MCF 10A (cell line): ENCODE measurements around the gene TPST1. TPM values are rescaled to one million over a fixed set of nuclear protein-coding genes. Genes with fewer than 3 reads are reported as not detected.
"Not testable (repeated sequence)": the region's sequence is repeated elsewhere in the genome, so short reads cannot be mapped to it uniquely, and the experiment has no call there.

ENCODE experiments used
- BruUV-seq: library from RNA; stranded (reverse); fragments of 400-500 nt; replicated peaks from 2 replicates; lab custom pipeline; 2021; lab: Mats Ljungman, UMichigan
- CTCF ChIA-PET: fragments of 300-600 bp; sonication (Branson Sonifier 250); formaldehyde crosslinking; extraction: SDS; loops from one replicate; lab custom pipeline; 2021; ENCODE audit warnings: antibody characterized with exemption, inconsistent platforms; lab: Yijun Ruan, JAX
- POLR2A ChIA-PET: fragments of 300-600, 350-650 bp; sonication (Branson Sonifier 250); formaldehyde crosslinking; extraction: SDS; loops from one replicate; lab custom pipeline; 2020; ENCODE audit warnings: antibody characterized with exemption, inconsistent platforms; lab: Yijun Ruan, JAX
- DNase-seq: peaks from one replicate; pipeline ENCODE4 v3.0.0-alpha.2; 2018; ENCODE audit not compliant: unreplicated experiment
- H3K27ac Mint-ChIP-seq: one replicate; pipeline ENCODE4 v1.8.0; 2022; ENCODE audit warnings: mild to moderate bottlenecking, low read depth, mixed read lengths; ENCODE audit not compliant: unreplicated experiment
- H3K27me3 Mint-ChIP-seq: one replicate; pipeline ENCODE4 v1.8.0; 2022; ENCODE audit warnings: mixed read lengths; ENCODE audit not compliant: insufficient read depth, unreplicated experiment
- H3K36me3 Mint-ChIP-seq: one replicate; pipeline ENCODE4 v1.8.0; 2022; ENCODE audit warnings: mild to moderate bottlenecking, moderate library complexity, mixed read lengths; ENCODE audit not compliant: insufficient read depth, unreplicated experiment
- H3K4me1 Mint-ChIP-seq: one replicate; pipeline ENCODE4 v1.8.0; 2022; ENCODE audit warnings: mixed read lengths; ENCODE audit not compliant: insufficient read depth, unreplicated experiment
- H3K4me3 Mint-ChIP-seq: one replicate; pipeline ENCODE4 v1.8.0; 2022; ENCODE audit warnings: mild to moderate bottlenecking, moderate library complexity, mixed read lengths; ENCODE audit not compliant: unreplicated experiment
- H3K9me3 Mint-ChIP-seq: one replicate; pipeline ENCODE4 v1.8.0; 2022; ENCODE audit warnings: mixed read lengths; ENCODE audit not compliant: unreplicated experiment
- intact Hi-C: fragments of 100-400 bp; cut with micrococcal nuclease; formaldehyde crosslinking; loops from 2 replicates; pipeline ENCODE4 v1.14.1; 2022
- total RNA-seq: library from RNA; stranded (reverse); gene quantifications from 2 replicates; pipeline ENCODE4 v1.2.3, GENCODE V29; 2022
- TF ChIP-seq, protein P1 (sequence below): fragments of 200-600 bp; IDR thresholded peaks from one replicate; pipeline ENCODE4 v1.8.0; 2022; ENCODE audit warnings: antibody characterized with exemption, mild to moderate bottlenecking; ENCODE audit not compliant: unreplicated experiment

TPST1 gene
- total RNA-seq, 1 experiment from 2014 or later: 3.2 TPM

DNA sequence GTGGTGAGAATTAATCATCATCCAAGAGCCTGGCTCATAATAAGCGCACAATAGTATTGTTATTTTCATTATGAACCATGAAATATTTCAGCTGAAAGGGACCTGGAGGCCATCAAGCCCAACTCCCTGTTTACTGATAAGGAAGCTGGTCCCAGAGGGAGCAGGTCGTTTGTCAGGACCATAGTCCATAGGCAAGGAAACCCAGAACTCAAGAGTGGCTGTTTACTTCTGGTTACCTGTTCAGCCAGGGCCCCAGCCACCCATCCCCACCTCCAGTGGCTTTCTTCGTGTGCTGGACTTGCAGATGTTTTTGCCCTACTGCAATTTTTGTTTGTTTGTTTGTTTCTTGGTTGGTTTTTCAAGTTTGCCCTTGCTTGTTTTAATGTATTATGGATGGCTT is 152.0 kb downstream of the TPST1 start:
- no TSS peak for BruUV-seq
- no peaks in the 10 kb centered on the region for H3K9me3 Mint-ChIP-seq
- no peak overlapping the region for H3K4me3 Mint-ChIP-seq
- H3K4me1 Mint-ChIP-seq: peaks cover 37% of the 10 kb centered on the region
- peaks cover 11% of the 10 kb centered on the region for H3K36me3 Mint-ChIP-seq
- intact Hi-C loops: no loop called here
- ChIA-PET POLR2A (no interaction called here), CTCF (no interaction called here)
- no peak for DNase-seq
- TF ChIP-seq, protein P1, sequence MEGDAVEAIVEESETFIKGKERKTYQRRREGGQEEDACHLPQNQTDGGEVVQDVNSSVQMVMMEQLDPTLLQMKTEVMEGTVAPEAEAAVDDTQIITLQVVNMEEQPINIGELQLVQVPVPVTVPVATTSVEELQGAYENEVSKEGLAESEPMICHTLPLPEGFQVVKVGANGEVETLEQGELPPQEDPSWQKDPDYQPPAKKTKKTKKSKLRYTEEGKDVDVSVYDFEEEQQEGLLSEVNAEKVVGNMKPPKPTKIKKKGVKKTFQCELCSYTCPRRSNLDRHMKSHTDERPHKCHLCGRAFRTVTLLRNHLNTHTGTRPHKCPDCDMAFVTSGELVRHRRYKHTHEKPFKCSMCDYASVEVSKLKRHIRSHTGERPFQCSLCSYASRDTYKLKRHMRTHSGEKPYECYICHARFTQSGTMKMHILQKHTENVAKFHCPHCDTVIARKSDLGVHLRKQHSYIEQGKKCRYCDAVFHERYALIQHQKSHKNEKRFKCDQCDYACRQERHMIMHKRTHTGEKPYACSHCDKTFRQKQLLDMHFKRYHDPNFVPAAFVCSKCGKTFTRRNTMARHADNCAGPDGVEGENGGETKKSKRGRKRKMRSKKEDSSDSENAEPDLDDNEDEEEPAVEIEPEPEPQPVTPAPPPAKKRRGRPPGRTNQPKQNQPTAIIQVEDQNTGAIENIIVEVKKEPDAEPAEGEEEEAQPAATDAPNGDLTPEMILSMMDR: no peak
- no peaks in the 10 kb centered on the region for H3K27me3 Mint-ChIP-seq
- peak overlapping the region; percentile 69 for H3K27ac Mint-ChIP-seq

DNA sequence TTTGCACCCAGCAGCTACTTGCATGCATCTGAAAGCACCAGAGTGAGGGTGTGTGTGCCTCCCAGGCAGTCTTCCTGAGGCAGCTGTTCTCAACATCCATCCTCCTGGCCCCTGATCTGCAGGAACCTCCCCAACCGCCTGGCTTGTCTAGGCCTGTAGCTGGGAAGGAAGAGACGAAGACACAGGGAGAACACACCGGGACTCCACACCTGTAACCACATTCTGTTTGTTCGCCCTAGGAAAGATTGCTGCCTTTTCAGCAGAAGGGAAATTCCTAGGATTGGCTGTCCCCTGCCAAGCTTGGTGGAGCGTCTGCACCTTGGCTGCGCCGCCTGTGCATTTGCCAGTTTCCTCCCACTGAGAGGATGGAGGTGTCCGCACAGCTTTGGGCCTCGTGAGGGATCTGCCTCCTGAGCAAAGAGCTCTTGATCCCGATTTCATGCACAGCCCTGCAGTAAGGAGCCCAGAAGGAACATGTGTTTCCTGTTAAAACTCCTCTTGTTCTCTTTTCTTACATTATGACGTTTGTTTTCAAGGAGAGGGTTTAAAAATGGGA is 154.6 kb downstream of the TPST1 start:
- peak overlapping the region; percentile 4 for H3K4me3 Mint-ChIP-seq
- BruUV-seq: no TSS peak
- CTCF ChIA-PET: interaction anchor here (0.6 kb wide), 1 partner anchor 24 kb away, joined by 3 read pairs; no protein-coding TSS in a partner anchor
- no peaks in the 10 kb centered on the region for H3K9me3 Mint-ChIP-seq
- H3K4me1 Mint-ChIP-seq: peaks cover 21% of the 10 kb centered on the region
- TF ChIP-seq, protein P1: no peak
- H3K36me3 Mint-ChIP-seq: peaks cover 11% of the 10 kb centered on the region
- H3K27me3 Mint-ChIP-seq: no peaks in the 10 kb centered on the region
- intact Hi-C loops: no loop called here
- H3K27ac Mint-ChIP-seq: peak overlapping the region; percentile 73
- POLR2A ChIA-PET: interaction anchor here (0.6 to 1.4 kb wide), 4 partner anchors 9 to 298 kb away, joined by 3 to 5 read pairs (median 4); no protein-coding TSS in a partner anchor
- DNase-seq: peak; percentile 44

DNA sequence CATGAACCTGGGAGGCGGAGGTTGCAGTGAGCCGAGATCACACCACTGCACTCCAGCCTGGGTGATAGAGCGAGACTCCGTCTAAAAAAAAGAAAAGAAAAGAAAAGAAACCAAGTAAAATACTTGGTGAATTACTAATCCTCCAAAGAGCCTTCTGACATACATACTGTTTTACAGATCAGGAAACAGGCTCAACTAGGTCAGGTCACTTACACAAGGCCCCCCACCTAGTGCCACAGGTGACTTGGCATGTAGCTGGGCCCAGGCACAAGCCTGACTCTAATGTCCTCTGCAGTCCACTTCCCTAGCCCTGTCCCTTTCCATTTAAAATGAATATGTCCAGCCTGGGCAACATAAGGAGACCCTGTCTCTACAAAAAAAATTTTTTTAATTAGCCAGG is 157.0 kb downstream of the TPST1 start:
- H3K36me3 Mint-ChIP-seq: no peaks in the 10 kb centered on the region
- no peaks in the 10 kb centered on the region for H3K9me3 Mint-ChIP-seq
- peaks cover 9% of the 10 kb centered on the region for H3K4me1 Mint-ChIP-seq
- ChIA-PET CTCF (no interaction called here), POLR2A (interaction anchor here (0.6 kb wide), 1 partner anchor 283 kb away, joined by 3 read pairs; no protein-coding TSS in a partner anchor)
- peak overlapping the region; percentile 73 for H3K27ac Mint-ChIP-seq
- BruUV-seq: no TSS peak
- H3K4me3 Mint-ChIP-seq: no peak overlapping the region
- no peaks in the 10 kb centered on the region for H3K27me3 Mint-ChIP-seq
- intact Hi-C loops: no loop called here
- TF ChIP-seq, protein P1: no peak
- DNase-seq: no peak

DNA sequence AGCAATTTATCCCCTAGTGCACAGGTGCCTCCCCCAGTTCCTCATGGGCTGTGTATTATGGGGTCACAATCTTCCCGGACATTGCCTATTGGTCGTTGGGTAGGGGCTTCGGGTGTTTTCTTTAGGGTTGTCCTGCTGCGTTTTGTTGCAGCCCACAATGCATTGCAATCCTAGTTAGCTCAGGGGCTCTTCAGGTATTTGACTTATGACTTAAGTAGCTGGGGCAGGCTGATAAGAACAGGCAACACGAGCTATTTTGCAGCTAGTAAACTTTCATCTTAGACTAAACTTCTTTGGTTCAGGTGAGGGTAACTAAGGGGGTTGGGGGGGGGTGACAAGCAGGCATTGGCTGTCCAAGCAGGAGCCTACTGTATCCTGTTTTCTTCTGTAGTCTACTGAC is 158.5 kb downstream of the TPST1 start:
- TF ChIP-seq, protein P1: no peak
- Mint-ChIP-seq H3K27ac (no peak overlapping the region), H3K4me3 (no peak overlapping the region), H3K36me3 (no peaks in the 10 kb centered on the region), H3K27me3 (no peaks in the 10 kb centered on the region), H3K4me1 (peaks cover 9% of the 10 kb centered on the region), H3K9me3 (no peaks in the 10 kb centered on the region)
- POLR2A ChIA-PET: interaction anchor here (0.6 kb wide), 1 partner anchor 283 kb away, joined by 3 read pairs; no protein-coding TSS in a partner anchor
- CTCF ChIA-PET: interaction anchor here (1.0 kb wide), 1 partner anchor 8 kb away, joined by 3 read pairs; no protein-coding TSS in a partner anchor
- no peak for DNase-seq
- BruUV-seq: no TSS peak
- intact Hi-C loops: no loop called here

DNA sequence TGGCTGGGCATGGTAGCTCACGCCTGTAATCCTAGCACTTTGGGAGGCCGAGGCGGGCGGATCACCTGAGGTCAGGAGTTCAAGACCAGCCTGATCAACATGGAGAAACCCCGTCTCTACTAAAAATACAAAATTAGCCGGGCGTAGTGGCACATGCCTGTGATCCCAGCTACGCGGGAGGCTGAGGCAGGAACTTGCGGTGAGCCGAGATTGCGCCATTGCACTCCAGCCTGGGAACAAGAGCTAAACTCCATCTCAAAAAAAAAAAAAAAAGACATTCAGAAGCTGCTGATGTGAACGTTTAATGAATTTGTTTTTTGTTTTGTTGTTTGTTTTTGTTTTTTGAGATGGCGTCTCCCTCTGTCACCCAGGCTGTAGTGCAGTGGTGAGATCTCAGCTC is 159.9 kb downstream of the TPST1 start:
- H3K4me3 Mint-ChIP-seq, H3K27ac Mint-ChIP-seq, intact Hi-C loops, H3K36me3 Mint-ChIP-seq, BruUV-seq, DNase-seq, H3K4me1 Mint-ChIP-seq, H3K9me3 Mint-ChIP-seq, H3K27me3 Mint-ChIP-seq: not testable (repeated sequence)
- POLR2A ChIA-PET: interaction anchor here (0.6 to 1.1 kb wide), 3 partner anchors 13 to 225 kb away, joined by 3 read pairs; no protein-coding TSS in a partner anchor
- CTCF ChIA-PET: interaction anchor here (0.6 to 1.0 kb wide), 2 partner anchors 10 to 63 kb away, joined by 3 read pairs; no protein-coding TSS in a partner anchor
